Activated T-helper 17 cell treated with anti-CD3 and anti-CD28 coated beads, Interleukin-2, amount 50 U/mL, for 72 hours (primary cell): Measurements from ENCODE around the gene PRELID2. TPM values are rescaled to one million over a fixed set of nuclear protein-coding genes. Genes with fewer than 3 reads are reported as not detected.

Experiments used
- ATAC-seq: fragments of 150-1000 bp; cut with Tn5 transposase; replicated peaks from 2 replicates; pipeline ENCODE4 v1.10.0; 2021; ENCODE audit warnings: mild to moderate bottlenecking, moderate library complexity
- H3K27ac Mint-ChIP-seq: one replicate; pipeline ENCODE4 v1.8.0; 2022; ENCODE audit warnings: mixed read lengths
- H3K27me3 Mint-ChIP-seq: one replicate; pipeline ENCODE4 v1.8.0; 2022; ENCODE audit warnings: mixed read lengths
- H3K36me3 Mint-ChIP-seq: one replicate; pipeline ENCODE4 v1.8.0; 2022; ENCODE audit warnings: low read depth, mild to moderate bottlenecking, mixed read lengths
- H3K4me1 Mint-ChIP-seq: one replicate; pipeline ENCODE4 v1.8.0; 2022; ENCODE audit warnings: mixed read lengths
- H3K4me3 Mint-ChIP-seq: one replicate; pipeline ENCODE4 v1.8.0; 2022; ENCODE audit warnings: mild to moderate bottlenecking, mixed read lengths
- H3K9me3 Mint-ChIP-seq: one replicate; pipeline ENCODE4 v1.8.0; 2022; ENCODE audit warnings: mixed read lengths
- total RNA-seq, 2 donors: library from RNA; stranded (reverse); gene quantifications; one replicate each; pipeline ENCODE4 v1.2.3, GENCODE V29; 2022

The PRELID2 gene
- total RNA-seq, 2 donors from 2014 or later, result 7.7 to 29.1 TPM

- ATAC-seq, result no peak
Measured at GRCh38 chr5:145796318-145796717, 38.8 kb downstream of the PRELID2 start.

GRCh38 chr5:145793574-145793973, 41.6 kb downstream of the PRELID2 start:
- H3K36me3 Mint-ChIP-seq, result no peaks in the 10 kb centered on the region
- H3K4me3 Mint-ChIP-seq, result no peak overlapping the region
- no peak for ATAC-seq
- H3K27me3 Mint-ChIP-seq, result no peaks in the 10 kb centered on the region
- no peak overlapping the region for H3K27ac Mint-ChIP-seq
- H3K4me1 Mint-ChIP-seq, result no peaks in the 10 kb centered on the region
- H3K9me3 Mint-ChIP-seq, result peaks cover 5% of the 10 kb centered on the region

More at GRCh38 chr5:145796318-145796717, 38.8 kb downstream of the PRELID2 start:
- H3K27me3 Mint-ChIP-seq, result no peaks in the 10 kb centered on the region
- H3K9me3 Mint-ChIP-seq, result no peaks in the 10 kb centered on the region
- no peaks in the 10 kb centered on the region for H3K36me3 Mint-ChIP-seq
- H3K4me1 Mint-ChIP-seq, result no peaks in the 10 kb centered on the region
- no peak overlapping the region for H3K4me3 Mint-ChIP-seq
- H3K27ac Mint-ChIP-seq, result no peak overlapping the region

- Mint-ChIP-seq H3K9me3 (peaks cover 5% of the 10 kb centered on the region), H3K36me3 (no peaks in the 10 kb centered on the region), H3K4me3 (no peak overlapping the region), H3K27me3 (no peaks in the 10 kb centered on the region), H3K27ac (no peak overlapping the region), H3K4me1 (no peaks in the 10 kb centered on the region)
- ATAC-seq, result no peak
Measured at GRCh38 chr5:145792840-145793239, 42.3 kb downstream of the PRELID2 start.

GRCh38 chr5:145791866-145792265, 43.3 kb downstream of the PRELID2 start:
- ATAC-seq, result no peak
- Mint-ChIP-seq H3K36me3 (no peaks in the 10 kb centered on the region), H3K27ac (no peak overlapping the region), H3K4me1 (no peaks in the 10 kb centered on the region), H3K9me3 (peaks cover 5% of the 10 kb centered on the region), H3K4me3 (no peak overlapping the region), H3K27me3 (no peaks in the 10 kb centered on the region)

- Mint-ChIP-seq H3K36me3 (no peaks in the 10 kb centered on the region), H3K4me1 (no peaks in the 10 kb centered on the region), H3K4me3 (no peak overlapping the region), H3K27ac (no peak overlapping the region), H3K27me3 (no peaks in the 10 kb centered on the region), H3K9me3 (peaks cover 5% of the 10 kb centered on the region)
- ATAC-seq, result no peak
Measured at GRCh38 chr5:145787996-145788395, 47.1 kb downstream of the PRELID2 start.

GRCh38 chr5:145787507-145787906, 47.6 kb downstream of the PRELID2 start:
- H3K9me3 Mint-ChIP-seq, result peaks cover 5% of the 10 kb centered on the region
- no peak for ATAC-seq
- H3K4me3 Mint-ChIP-seq, result no peak overlapping the region
- no peaks in the 10 kb centered on the region for H3K4me1 Mint-ChIP-seq
- no peak overlapping the region for H3K27ac Mint-ChIP-seq
- H3K36me3 Mint-ChIP-seq, result no peaks in the 10 kb centered on the region
- no peaks in the 10 kb centered on the region for H3K27me3 Mint-ChIP-seq

- no peaks in the 10 kb centered on the region for H3K4me1 Mint-ChIP-seq
- no peak for ATAC-seq
- H3K36me3 Mint-ChIP-seq, result no peaks in the 10 kb centered on the region
- H3K9me3 Mint-ChIP-seq, result peaks cover 5% of the 10 kb centered on the region
- H3K27me3 Mint-ChIP-seq, result no peaks in the 10 kb centered on the region
- no peak overlapping the region for H3K4me3 Mint-ChIP-seq
- no peak overlapping the region for H3K27ac Mint-ChIP-seq
Measured at GRCh38 chr5:145787001-145787400, 48.1 kb downstream of the PRELID2 start.

GRCh38 chr5:145780982-145781381, 54.2 kb downstream of the PRELID2 start:
- Mint-ChIP-seq H3K9me3 (no peaks in the 10 kb centered on the region), H3K27me3 (no peaks in the 10 kb centered on the region), H3K27ac (no peak overlapping the region), H3K4me1 (no peaks in the 10 kb centered on the region), H3K36me3 (no peaks in the 10 kb centered on the region), H3K4me3 (no peak overlapping the region)
- ATAC-seq, result no peak

GRCh38 chr5:145778144-145778900, 56.8 kb downstream of the PRELID2 start:
- Mint-ChIP-seq H3K27me3 (no peaks in the 10 kb centered on the region), H3K4me1 (no peaks in the 10 kb centered on the region), H3K27ac (no peak overlapping the region), H3K9me3 (no peaks in the 10 kb centered on the region), H3K36me3 (no peaks in the 10 kb centered on the region), H3K4me3 (no peak overlapping the region)
- ATAC-seq, result no peak

GRCh38 chr5:145777445-145778063, 57.6 kb downstream of the PRELID2 start:
- Mint-ChIP-seq H3K4me3 (no peak overlapping the region), H3K4me1 (no peaks in the 10 kb centered on the region), H3K27me3 (no peaks in the 10 kb centered on the region), H3K9me3 (no peaks in the 10 kb centered on the region), H3K36me3 (no peaks in the 10 kb centered on the region), H3K27ac (no peak overlapping the region)
- ATAC-seq, result no peak

- H3K4me1 Mint-ChIP-seq, result no peaks in the 10 kb centered on the region
- H3K4me3 Mint-ChIP-seq, result no peak overlapping the region
- no peak overlapping the region for H3K27ac Mint-ChIP-seq
- H3K27me3 Mint-ChIP-seq, result no peaks in the 10 kb centered on the region
- no peaks in the 10 kb centered on the region for H3K36me3 Mint-ChIP-seq
- H3K9me3 Mint-ChIP-seq, result no peaks in the 10 kb centered on the region
- ATAC-seq, result no peak
Measured at GRCh38 chr5:145776886-145777285, 58.3 kb downstream of the PRELID2 start.

GRCh38 chr5:145775893-145776444, 59.2 kb downstream of the PRELID2 start:
- no peak overlapping the region for H3K4me3 Mint-ChIP-seq
- no peak for ATAC-seq
- H3K36me3 Mint-ChIP-seq, result no peaks in the 10 kb centered on the region

GRCh38 chr5:145775411-145775810, 59.7 kb downstream of the PRELID2 start:
- H3K9me3 Mint-ChIP-seq, result no peaks in the 10 kb centered on the region
- no peaks in the 10 kb centered on the region for H3K4me1 Mint-ChIP-seq
- H3K36me3 Mint-ChIP-seq, result no peaks in the 10 kb centered on the region
- H3K27ac Mint-ChIP-seq, result no peak overlapping the region
- no peaks in the 10 kb centered on the region for H3K27me3 Mint-ChIP-seq
- no peak for ATAC-seq
- H3K4me3 Mint-ChIP-seq, result no peak overlapping the region

More at GRCh38 chr5:145775893-145776444, 59.2 kb downstream of the PRELID2 start:
- H3K27ac Mint-ChIP-seq, result no peak overlapping the region
- no peaks in the 10 kb centered on the region for H3K4me1 Mint-ChIP-seq
- H3K27me3 Mint-ChIP-seq, result no peaks in the 10 kb centered on the region
- H3K9me3 Mint-ChIP-seq, result no peaks in the 10 kb centered on the region

- Mint-ChIP-seq H3K4me1 (no peaks in the 10 kb centered on the region), H3K27me3 (no peaks in the 10 kb centered on the region), H3K27ac (no peak overlapping the region), H3K4me3 (no peak overlapping the region), H3K36me3 (no peaks in the 10 kb centered on the region), H3K9me3 (no peaks in the 10 kb centered on the region)
- no peak for ATAC-seq
Measured at GRCh38 chr5:145774442-145774841, 60.7 kb downstream of the PRELID2 start.

- no peak for ATAC-seq
- H3K4me1 Mint-ChIP-seq, result no peaks in the 10 kb centered on the region
- no peaks in the 10 kb centered on the region for H3K9me3 Mint-ChIP-seq
- H3K36me3 Mint-ChIP-seq, result no peaks in the 10 kb centered on the region
- no peaks in the 10 kb centered on the region for H3K27me3 Mint-ChIP-seq
- H3K4me3 Mint-ChIP-seq, result no peak overlapping the region
- no peak overlapping the region for H3K27ac Mint-ChIP-seq
Measured at GRCh38 chr5:145772466-145772865, 62.7 kb downstream of the PRELID2 start.
